HepG2 (cell line): ENCODE measurements around the gene CHST6.
"Not testable (repeated sequence)": the region's sequence is repeated elsewhere in the genome, so short reads cannot be mapped to it uniquely, and the experiment has no call there.

Source experiments
- FOSL2 ChIP-seq: sonication (generic); formaldehyde crosslinking; IDR thresholded peaks from 2 replicates; pipeline ENCODE4 v1.4.0; 2020; ENCODE audit warnings: missing genetic modification reagents
- FOXJ3 ChIP-seq: sonication (generic); formaldehyde crosslinking; IDR thresholded peaks from 2 replicates; pipeline ENCODE4 v1.4.0; 2020; ENCODE audit warnings: missing genetic modification reagents, mild to moderate bottlenecking, borderline replicate concordance
- HNF4G ChIP-seq, 2 experiments: sonication (generic) in 1 of 2; formaldehyde crosslinking in 1 of 2; IDR thresholded peaks; 2 replicates each; pipeline versions ENCODE4 v1.4.0 to v1.6.1; 2011 to 2020; ENCODE audit warnings: borderline replicate concordance in 2 of 2, low read depth in 2 of 2, mild to moderate bottlenecking in 2 of 2, low read length in 1 of 2, missing genetic modification reagents in 1 of 2, moderate library complexity in 1 of 2
- MXI1 ChIP-seq: IDR thresholded peaks from 3 replicates; pipeline ENCODE4 v1.6.1; 2012; ENCODE audit warnings: low read depth, low read length, inconsistent platforms, borderline replicate concordance
- NFATC3 ChIP-seq: sonication (generic); formaldehyde crosslinking; IDR thresholded peaks from 2 replicates; pipeline ENCODE4 v1.5.1; 2020; ENCODE audit warnings: mild to moderate bottlenecking, missing genetic modification reagents
- TCF7L2 ChIP-seq: IDR thresholded peaks from 2 replicates; pipeline ENCODE4 v1.6.1; 2011; ENCODE audit warnings: mild to moderate bottlenecking, low read depth, low read length, moderate library complexity
- ZBTB40 ChIP-seq, 2 experiments: fragments of 450-650 bp in 1 of 2; sonication (generic) in 1 of 2; formaldehyde crosslinking in 1 of 2; IDR thresholded peaks; 2 replicates each; pipeline versions ENCODE4 v1.6.1 to v1.8.0; 2016 to 2022; ENCODE audit warnings: antibody characterized with exemption in 1 of 2, mild to moderate bottlenecking in 1 of 2, missing genetic modification reagents in 1 of 2
- ZFX ChIP-seq: sonication (generic); formaldehyde crosslinking; IDR thresholded peaks from 2 replicates; pipeline ENCODE4 v1.4.0; 2020; ENCODE audit warnings: mild to moderate bottlenecking, low read depth, missing genetic modification reagents, moderate library complexity
- ZNF512 ChIP-seq: sonication (generic); formaldehyde crosslinking; IDR thresholded peaks from 2 replicates; pipeline ENCODE4 v1.4.0; 2020; ENCODE audit warnings: mild to moderate bottlenecking, missing genetic modification reagents

GRCh38 chr16:75538882-75539565 lies 43.8 kb upstream of the CHST6 start:
- TF ChIP-seq FOSL2; FOXJ3; TCF7L2; ZFX (CRISPR knock-in tag); MXI1; ZNF512 (CRISPR knock-in tag); HNF4G (IDR thresholded peaks at IDR 0.05; ENCODE audit: borderline replicate concordance, low read depth, low read length); HNF4G (CRISPR knock-in tag; IDR thresholded peaks at IDR 0.05; ENCODE audit: borderline replicate concordance, low read depth); ZBTB40 (IDR thresholded peaks at IDR 0.05); ZBTB40 (CRISPR knock-in tag; IDR thresholded peaks at IDR 0.05); NFATC3: not testable (repeated sequence)
